Measurements from ENCODE around the gene FAM53B. TPM values are rescaled to one million over a fixed set of nuclear protein-coding genes. Genes with fewer than 3 reads are reported as not detected.

FAM53B gene
- total RNA-seq, 1 donor from 2014 or later: 9.2 TPM

DNA sequence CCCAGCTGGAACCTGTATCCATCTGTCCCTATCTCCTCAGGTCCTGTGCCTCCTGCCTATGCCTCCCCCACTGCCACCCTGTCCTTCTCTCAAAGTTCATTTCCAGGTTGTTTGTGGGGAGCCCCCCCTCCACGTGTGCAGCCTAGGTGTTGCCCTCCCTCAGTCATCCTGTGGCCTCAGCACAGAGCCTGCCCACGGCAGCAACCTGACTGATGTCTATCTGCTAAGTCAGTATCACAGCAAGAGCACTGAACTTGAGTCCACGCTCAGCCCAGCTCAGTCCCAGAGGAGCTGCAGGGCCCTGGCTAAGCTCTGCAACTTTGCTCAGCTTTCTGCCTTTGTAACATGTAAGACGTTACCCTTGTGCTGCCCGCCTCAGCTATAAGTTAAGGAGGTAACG lies 28.7 kb downstream of the FAM53B start:
- DNase-seq (ENCODE audit: low read depth): no peak
- TF ChIP-seq, protein P1, sequence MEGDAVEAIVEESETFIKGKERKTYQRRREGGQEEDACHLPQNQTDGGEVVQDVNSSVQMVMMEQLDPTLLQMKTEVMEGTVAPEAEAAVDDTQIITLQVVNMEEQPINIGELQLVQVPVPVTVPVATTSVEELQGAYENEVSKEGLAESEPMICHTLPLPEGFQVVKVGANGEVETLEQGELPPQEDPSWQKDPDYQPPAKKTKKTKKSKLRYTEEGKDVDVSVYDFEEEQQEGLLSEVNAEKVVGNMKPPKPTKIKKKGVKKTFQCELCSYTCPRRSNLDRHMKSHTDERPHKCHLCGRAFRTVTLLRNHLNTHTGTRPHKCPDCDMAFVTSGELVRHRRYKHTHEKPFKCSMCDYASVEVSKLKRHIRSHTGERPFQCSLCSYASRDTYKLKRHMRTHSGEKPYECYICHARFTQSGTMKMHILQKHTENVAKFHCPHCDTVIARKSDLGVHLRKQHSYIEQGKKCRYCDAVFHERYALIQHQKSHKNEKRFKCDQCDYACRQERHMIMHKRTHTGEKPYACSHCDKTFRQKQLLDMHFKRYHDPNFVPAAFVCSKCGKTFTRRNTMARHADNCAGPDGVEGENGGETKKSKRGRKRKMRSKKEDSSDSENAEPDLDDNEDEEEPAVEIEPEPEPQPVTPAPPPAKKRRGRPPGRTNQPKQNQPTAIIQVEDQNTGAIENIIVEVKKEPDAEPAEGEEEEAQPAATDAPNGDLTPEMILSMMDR (conservative IDR thresholded peaks at IDR 0.05; ENCODE audit: low read depth, low read length): no peak
- H3K4me3 ChIP-seq (ENCODE audit: low read depth, low read length): no peak overlapping the region

DNA sequence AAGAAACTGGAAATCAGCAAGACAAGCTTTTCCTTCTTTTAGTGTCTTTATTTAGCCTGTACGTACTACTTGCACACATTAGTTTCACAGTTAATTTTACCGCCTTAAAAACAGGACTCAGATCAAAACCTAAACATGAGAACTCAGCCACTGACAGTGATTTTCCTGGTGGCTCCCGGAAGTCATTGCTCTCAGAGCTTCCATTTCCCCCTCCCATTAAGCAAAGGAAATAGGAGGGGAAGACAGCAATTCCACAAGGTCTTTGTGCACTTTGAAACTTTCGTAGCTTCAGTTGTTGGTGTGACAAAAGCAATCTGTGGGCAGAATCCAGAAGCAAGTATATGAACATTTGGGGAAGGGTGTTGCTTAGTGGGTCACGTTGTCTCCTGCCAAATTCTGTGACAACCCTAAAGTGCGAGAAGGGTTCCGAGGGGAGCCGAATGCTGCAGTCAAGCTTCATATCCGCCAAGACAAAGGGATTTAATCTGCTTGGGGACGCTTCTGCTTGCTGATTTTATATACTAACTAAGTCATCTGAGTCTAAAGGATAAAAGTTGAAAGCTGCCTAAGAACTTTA lies 30.4 kb downstream of the FAM53B start:
- DNase-seq (ENCODE audit: low read depth): no peak
- TF ChIP-seq, protein P1 (conservative IDR thresholded peaks at IDR 0.05; ENCODE audit: low read depth, low read length): no peak
- H3K4me3 ChIP-seq (ENCODE audit: low read depth, low read length): no peak overlapping the region

DNA sequence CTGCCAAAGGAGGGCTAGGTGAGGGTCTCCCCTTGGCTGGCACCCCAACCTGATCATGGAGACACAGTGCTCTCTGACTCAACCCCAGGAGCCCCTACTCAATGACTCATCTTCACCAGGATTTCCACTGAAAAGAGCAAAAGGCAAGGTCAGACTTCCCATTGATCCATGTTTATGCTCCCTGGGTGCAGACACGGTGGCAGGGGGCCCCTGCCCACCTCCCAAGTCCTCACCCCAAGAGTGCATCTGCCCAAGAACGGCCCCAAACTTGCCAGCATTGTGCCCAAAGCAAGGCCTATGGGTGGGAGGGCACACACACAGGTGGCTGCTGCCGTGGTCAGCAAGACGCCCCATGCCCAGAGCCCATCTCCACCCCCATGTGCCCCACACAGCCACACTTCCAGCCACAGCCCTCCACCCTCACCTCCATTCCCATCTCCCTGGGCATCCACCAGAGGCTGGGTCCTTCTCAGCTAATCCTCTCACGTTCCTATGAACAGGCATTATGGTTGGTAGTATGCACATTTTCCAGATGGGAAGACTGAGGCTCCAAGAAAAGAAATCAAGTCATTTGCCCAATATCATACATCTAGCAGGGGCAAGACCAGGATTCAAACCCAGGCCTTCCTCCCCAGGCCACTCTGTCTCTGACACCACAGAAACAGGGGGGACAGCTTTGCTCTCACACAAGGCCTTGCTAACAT lies 31.3 kb downstream of the FAM53B start:
- H3K4me3 ChIP-seq (ENCODE audit: low read depth, low read length): no peak overlapping the region
- DNase-seq (ENCODE audit: low read depth): no peak
- TF ChIP-seq, protein P1 (conservative IDR thresholded peaks at IDR 0.05; ENCODE audit: low read depth, low read length): no peak

DNA sequence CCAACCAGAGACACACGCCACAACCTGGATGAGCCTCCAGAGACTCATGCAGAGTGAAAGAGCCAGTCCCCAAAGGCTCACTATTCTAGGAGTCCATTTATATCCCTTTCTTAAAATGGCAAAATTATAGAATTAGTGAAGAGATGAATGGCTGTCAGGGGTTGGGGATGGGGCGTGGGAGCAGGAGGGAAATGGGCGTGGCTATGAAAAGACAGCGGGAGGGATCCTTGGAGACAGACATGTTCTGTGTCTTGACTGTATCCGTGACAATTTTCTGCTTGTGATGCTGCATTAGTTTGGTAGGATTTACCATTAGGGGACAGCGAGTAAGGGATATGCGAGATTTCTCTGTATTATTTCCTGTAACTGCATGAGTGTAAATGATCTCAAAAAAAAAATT lies 33.0 kb downstream of the FAM53B start:
- H3K4me3 ChIP-seq (ENCODE audit: low read depth, low read length): no peak overlapping the region
- TF ChIP-seq, protein P1 (conservative IDR thresholded peaks at IDR 0.05; ENCODE audit: low read depth, low read length): no peak
- DNase-seq (ENCODE audit: low read depth): no peak

DNA sequence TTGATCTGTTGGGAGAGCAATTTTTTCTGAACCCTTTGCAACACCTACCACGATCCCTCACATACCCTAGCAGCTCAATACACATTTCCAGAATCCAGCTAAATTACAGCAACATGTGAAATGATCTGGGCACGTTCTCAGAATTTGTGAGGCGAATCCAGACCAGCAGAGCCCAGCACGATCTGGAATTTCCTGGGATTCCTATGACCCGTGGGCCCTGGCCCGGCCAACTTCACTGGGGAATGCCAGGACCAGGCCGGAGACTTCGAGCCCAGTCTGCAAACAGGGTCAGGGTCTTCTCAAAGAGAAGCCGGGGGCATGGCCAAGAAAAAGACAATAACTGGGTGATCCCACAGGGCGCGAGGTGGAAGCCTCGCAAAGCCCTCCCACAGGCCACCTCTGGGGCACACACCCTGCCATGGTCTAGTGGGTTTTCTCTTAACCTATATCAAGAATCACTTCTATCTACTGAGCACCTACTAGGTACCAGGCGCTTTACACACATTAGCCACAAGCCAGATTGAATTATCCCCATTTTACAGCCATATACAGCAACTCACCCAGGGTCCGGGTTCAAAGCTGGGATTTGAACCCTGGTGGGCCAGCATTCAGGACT lies 33.8 kb downstream of the FAM53B start:
- TF ChIP-seq, protein P1 (conservative IDR thresholded peaks at IDR 0.05; ENCODE audit: low read depth, low read length): no peak
- no peak for DNase-seq (ENCODE audit: low read depth)
- no peak overlapping the region for H3K4me3 ChIP-seq (ENCODE audit: low read depth, low read length)

DNA sequence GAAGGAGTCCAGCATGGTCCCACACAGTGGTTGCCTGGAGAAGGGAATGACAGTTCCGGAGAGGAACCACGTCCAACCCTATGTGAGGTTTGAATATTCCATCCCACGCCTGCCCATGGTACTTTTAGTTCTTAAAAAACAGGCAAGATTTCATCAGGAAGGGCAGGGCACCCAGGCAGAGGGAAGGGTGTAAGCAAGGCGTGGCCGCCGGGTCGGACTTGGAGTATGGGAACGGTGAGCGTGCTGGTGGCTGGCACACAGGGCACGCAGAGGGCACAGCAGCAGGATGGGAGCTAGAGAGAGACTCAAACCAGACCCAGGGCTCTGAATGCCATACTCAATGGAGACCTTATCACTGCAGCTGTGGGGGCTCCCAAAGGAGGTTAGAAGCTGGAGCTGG lies 34.3 kb downstream of the FAM53B start:
- no peak overlapping the region for H3K4me3 ChIP-seq (ENCODE audit: low read depth, low read length)
- no peak for DNase-seq (ENCODE audit: low read depth)
- TF ChIP-seq, protein P1 (conservative IDR thresholded peaks at IDR 0.05; ENCODE audit: low read depth, low read length): no peak
